Islet precursor cell (in vitro differentiated cells): Measurements from ENCODE around the gene POLDIP3.
"Not testable (repeated sequence)": the region's sequence is repeated elsewhere in the genome, so short reads cannot be mapped to it uniquely, and the experiment has no call there.

Source experiments
- DNase-seq: peaks from one replicate; pipeline ENCODE4 v3.0.0-alpha.2; 2018

POLDIP3 gene

DNA sequence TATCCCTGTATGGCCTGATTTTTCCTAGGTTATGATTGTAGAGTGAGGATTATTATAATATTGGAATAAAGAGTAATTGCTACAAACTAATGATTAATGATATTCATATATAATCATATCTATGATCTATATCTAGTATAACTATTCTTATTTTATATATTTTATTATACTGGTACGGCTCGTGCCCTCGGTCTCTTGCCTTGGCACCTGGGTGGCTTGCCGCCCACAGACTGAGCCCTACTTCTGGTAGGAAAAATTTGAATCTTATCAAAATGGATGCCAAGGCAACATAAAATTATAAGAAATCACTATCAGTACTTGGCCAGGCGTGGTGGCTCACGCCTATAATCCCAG lies 62.4 kb downstream of the POLDIP3 start:
- not testable (repeated sequence) for DNase-seq

DNA sequence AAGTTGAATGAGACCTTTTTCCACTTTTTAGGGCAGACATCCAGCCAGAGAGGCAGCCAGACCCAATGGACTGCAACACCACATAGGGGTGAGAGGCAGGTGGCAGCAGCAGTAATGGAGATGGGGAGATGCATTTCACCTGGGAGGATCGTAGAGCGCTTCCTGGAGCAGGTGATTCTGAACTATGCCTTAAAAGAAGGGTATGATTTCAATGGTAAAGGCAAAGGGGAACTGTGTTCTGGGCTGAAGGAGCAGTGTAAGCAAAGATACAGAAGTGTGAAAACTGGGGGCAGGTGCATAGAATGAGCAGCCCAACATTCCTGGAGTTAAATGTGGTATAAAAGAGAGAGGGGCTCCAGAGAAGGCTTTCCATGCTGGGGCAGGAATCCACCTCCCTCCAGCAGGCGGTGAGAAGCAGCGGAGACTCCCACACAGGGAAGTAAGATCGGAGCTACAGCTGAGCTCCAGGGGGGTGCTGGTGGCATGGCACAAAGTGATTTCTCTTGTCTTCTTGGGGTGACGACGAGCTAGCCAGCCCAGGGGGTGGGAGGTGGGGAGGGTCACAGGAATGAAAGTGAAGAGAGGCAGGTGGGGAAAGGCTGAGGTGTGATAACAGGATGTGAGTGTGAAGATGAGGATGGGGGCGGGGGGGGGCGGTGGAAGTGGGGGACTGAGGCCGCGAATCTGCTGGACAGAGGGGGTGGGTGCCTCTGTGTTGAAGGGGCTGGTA lies 65.2 kb downstream of the POLDIP3 start:
- DNase-seq, result no peak

DNA sequence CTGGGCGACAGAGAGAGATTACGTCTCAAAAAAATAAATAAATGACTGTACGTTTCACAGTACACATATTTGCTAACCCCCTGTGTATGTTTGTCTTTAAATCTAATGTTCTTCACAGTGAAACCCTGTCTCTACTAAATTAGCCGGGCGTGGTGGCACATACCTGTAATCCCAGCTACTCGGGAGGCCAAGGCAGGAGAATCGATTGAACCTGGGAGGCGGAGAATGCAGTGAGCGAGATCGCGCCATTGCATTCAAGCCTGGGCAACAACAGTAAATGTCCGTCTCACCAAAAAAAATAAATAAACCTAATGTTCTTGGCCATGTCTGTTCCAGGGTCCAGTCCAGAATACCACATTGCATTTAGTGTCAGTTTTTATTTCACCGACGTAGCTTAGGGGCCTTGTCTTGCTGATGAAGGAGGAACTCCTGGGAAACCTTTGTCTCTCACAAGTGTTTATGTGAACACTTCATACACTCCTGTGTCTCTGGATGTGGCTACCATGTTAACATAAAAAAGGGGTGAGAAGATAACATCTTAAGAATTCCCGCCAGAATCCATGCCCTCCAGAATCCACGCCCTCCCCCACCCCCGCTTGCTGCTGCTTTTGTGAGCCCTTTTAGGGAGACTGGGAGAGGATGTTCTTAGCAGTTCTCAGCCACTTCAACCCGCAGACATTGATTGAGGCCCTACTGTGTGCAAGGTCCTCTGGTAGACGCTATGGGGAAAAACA lies 65.9 kb downstream of the POLDIP3 start:
- DNase-seq, result no peak

DNA sequence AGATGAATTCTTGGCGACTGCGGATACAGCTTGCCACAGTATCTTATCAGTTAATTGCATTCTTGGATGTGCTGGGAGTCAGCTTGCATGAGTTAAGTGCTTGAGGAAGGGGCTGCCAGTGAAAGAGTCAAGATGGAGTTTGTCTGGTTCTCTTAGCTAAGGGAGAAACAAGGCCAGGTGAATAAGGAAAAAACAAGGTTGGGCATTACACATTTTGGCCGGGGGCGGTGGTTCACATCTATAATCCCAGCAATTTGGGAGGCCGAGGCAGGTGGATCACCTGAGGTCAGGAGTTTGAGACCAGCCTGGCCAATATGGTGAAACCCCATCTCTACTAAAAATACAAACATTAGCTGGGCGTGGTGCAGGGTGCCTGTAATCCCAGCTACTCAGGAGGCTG lies 66.6 kb downstream of the POLDIP3 start:
- not testable (repeated sequence) for DNase-seq

DNA sequence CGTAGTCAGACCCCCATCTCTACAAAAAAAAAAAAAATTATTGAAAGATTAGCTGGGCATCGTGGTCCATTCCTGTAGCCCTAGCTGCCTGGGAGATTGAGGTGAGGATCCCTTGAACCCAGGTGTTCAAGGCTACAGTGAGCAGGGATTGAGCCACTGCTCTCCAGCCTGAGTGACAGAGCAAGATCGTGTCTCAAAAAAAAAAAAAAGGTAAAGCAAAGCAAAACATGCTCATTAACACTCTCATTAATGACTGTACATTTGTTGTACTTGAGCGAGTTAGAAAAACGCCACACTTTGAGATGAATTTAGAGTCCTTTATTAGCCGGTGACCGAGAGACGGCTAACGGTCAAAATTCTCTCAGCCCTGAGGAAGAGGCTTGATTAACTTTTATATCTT lies 67.1 kb downstream of the POLDIP3 start:
- DNase-seq, result no peak

DNA sequence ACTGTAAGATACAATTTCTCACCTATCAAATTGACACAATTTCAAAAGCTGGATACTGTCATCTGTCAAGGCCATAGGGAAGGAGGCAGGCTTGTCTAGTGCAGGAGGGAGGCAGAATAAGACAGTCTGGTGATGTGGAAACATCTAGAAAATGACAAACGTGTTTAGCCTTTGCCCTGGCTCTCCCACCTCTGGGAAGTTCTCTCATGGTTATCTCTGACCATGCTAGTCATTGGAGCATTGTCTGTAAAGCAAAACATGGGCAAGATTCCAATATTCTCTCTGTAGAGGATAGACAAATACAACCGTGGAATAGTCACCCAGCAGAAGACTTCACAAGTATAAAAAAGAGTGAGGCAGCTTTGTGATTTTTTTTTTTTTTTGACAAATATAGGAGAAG lies 70.0 kb downstream of the POLDIP3 start:
- no peak for DNase-seq

DNA sequence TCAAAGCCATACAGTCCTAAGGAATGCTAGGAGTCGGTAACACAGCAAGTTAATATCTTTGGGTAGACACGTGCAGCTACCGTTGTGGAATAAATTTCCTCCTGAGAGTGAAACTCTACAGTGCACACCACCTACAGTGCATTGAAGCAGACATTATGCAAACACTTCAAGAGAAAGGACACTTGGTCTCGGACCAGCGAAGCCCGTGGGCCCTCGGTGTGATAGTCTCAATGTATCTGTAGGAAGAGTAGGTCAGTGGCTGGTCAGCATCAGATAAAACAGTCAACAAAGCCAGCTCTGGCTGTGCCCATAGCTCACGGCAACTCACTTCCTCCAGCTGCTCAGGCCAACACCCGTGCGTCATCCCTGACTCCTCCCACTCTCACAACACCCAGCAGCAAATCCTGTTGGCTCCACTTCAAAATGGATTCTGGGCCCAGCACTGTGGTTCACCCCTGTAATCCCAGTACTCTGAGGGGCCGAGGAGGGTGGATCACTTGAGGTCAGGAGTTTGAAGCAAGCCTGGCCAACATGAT lies 75.4 kb downstream of the POLDIP3 start:
- DNase-seq, result not testable (repeated sequence)

DNA sequence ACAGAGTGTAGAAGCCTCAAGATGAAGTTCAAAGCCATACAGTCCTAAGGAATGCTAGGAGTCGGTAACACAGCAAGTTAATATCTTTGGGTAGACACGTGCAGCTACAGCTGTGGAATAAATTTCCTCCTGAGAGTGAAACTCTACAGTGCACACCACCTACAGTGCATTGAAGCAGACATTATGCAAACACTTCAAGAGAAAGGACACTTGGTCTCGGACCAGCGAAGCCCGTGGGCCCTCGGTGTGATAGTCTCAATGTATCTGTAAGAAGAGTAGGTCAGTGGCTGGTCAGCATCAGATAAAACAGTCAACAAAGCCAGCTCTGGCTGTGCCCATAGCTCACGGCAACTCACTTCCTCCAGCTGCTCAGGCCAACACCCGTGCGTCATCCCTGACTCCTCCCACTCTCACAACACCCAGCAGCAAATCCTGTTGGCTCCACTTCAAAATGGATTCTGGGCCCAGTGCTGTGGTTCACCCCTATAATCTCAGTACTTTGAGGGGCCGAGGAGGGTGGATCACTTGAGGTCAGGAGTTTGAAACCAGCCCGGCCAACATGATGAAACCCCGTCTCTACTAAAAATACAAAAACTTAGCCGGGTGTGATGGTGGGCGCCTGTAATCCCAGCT lies 77.4 kb downstream of the POLDIP3 start:
- DNase-seq, result not testable (repeated sequence)

DNA sequence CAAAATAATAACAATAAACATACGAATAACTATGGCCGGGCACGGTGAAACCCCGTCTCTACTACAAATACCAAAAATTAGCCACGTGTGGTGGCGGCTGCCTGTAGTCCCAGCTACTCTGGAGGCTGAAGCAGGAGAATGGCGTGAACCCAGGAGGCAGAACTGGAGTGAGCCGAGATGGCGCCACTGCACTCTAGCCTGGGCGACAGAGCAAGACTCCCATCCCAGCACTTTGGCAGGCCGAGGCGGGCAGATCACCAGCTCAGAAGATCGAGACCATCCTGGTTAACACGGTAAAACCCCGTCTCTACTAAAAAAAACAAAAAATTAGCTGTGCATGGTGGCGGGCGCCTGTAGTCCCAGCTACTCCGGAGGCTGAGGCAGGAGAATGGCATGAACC lies 78.0 kb downstream of the POLDIP3 start:
- DNase-seq, result not testable (repeated sequence)

DNA sequence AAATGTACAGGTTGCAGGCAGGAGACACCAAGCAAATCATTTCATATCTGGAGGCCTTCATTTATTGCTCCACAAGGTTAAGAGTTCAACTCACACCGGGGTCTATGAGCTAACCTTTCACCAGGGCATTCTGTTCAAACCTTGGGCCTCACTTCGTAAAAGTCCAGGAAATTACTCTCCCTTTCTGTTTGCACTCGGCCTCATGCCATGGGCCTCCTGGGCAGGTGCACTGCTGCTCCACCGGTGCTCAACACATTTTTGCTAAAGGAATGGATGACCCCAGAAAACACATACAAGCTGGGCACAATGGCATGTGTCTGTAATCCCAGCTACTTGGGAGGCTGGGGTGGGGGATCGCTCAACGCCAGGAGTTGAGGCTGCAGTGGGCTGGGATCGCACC lies 78.5 kb downstream of the POLDIP3 start:
- DNase-seq, result no peak

DNA sequence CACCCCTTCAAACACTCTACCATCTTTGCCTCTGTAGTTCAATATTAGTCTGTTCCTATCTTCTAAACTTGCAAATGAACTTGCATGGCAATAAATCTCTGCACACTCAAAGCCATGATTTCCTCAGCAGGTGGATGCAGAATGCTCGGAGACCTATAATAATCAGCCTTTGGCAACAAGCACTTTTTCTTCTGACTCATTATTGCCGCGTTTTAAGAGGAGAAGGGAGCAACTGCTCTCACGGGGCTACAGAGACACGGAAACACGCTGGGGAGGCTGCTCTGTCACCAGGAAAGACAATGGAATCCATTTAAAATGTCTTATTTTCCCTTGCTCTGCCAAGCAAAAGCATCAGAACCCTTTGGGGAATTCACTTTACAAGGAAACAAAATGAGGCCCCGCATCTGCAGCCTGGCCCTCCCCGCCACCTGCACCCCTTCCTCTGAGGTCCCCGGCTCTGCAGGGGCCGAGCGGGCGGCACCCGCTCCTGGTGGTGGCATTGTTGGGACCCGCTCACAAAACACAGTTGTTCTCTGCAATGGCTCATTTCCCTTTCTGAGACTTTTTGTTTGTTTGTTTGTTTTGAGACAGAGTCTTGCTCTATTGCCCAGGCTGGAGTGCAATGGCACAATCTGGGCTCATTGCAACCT lies 79.5 kb downstream of the POLDIP3 start:
- DNase-seq, result not testable (repeated sequence)
